C4-2B (cell line): ENCODE results near the gene TCF7L1.

Experiments used
- H3K27ac ChIP-seq: fragments of 450-650 bp; 2 replicates; pipeline ENCODE4 v1.5.1; 2017
- CTCF ChIP-seq: fragments of 450-650 bp; conservative IDR thresholded peaks from 2 replicates; pipeline ENCODE4 v1.5.1; 2017; ENCODE audit warnings: mild to moderate bottlenecking
- ZFX ChIP-seq: fragments of 450-650 bp; IDR thresholded peaks from 2 replicates; pipeline ENCODE4 v1.6.1; 2017

The TCF7L1 gene

GRCh38 chr2:85132397-85132796, 795 bp upstream of the TCF7L1 start:
- TF ChIP-seq ZFX: no peak
- no peak for TF ChIP-seq CTCF
- no peak overlapping the region for H3K27ac ChIP-seq

- TF ChIP-seq CTCF: no peak
- no peak for TF ChIP-seq ZFX
- no peak overlapping the region for H3K27ac ChIP-seq
Measured at GRCh38 chr2:85133751-85134254, 611 bp downstream of the TCF7L1 start.

GRCh38 chr2:85134255-85134895, 1.2 kb downstream of the TCF7L1 start:
- TF ChIP-seq ZFX: no peak
- no peak for TF ChIP-seq CTCF
- H3K27ac ChIP-seq: no peak overlapping the region

GRCh38 chr2:85134896-85135659, 1.9 kb downstream of the TCF7L1 start:
- TF ChIP-seq ZFX: no peak
- TF ChIP-seq CTCF: no peak
- no peak overlapping the region for H3K27ac ChIP-seq

- no peak overlapping the region for H3K27ac ChIP-seq
- TF ChIP-seq ZFX: no peak
- TF ChIP-seq CTCF: no peak
Measured at GRCh38 chr2:85135660-85135914, 2.4 kb downstream of the TCF7L1 start.

- no peak overlapping the region for H3K27ac ChIP-seq
- TF ChIP-seq CTCF: no peak
- TF ChIP-seq ZFX: no peak
Measured at GRCh38 chr2:85137156-85137555, 4.0 kb downstream of the TCF7L1 start.

GRCh38 chr2:85143463-85144082, 10.4 kb downstream of the TCF7L1 start:
- no peak for TF ChIP-seq CTCF
- TF ChIP-seq ZFX: no peak
- no peak overlapping the region for H3K27ac ChIP-seq
